Muscle layer of duodenum (tissue), 2 donors: ENCODE measurements around the gene PGBD2.
A peak's percentile ranks its signal among the peaks of the same experiment; 100 is the strongest.

ENCODE experiments used
- H3K27ac ChIP-seq: one replicate; pipeline ENCODE4 v1.7.0; 2013; ENCODE audit warnings: mild to moderate bottlenecking, low read length
- H3K27me3 ChIP-seq: one replicate; pipeline ENCODE4 v1.7.0; 2013; ENCODE audit warnings: low read depth, mild to moderate bottlenecking, control low read depth, low read length
- H3K36me3 ChIP-seq, 2 donors: one replicate each; pipeline ENCODE4 v1.7.0; 2013; ENCODE audit warnings: low read length in 2 of 2, control low read depth in 1 of 2, mild to moderate bottlenecking in 1 of 2; ENCODE audit not compliant: insufficient read depth in 2 of 2, control insufficient read depth in 1 of 2
- H3K4me1 ChIP-seq, 2 donors: one replicate each; pipeline ENCODE4 v1.7.0; 2013; ENCODE audit warnings: low read length in 2 of 2, mild to moderate bottlenecking in 2 of 2, control low read depth in 1 of 2, moderate library complexity in 1 of 2; ENCODE audit not compliant: insufficient read depth in 2 of 2, control insufficient read depth in 1 of 2
- H3K4me3 ChIP-seq, 2 donors: one replicate each; pipeline ENCODE4 v1.7.0; 2013; ENCODE audit warnings: low read length in 2 of 2, low read depth in 1 of 2, mild to moderate bottlenecking in 1 of 2
- H3K9me3 ChIP-seq, 2 donors: one replicate each; pipeline ENCODE4 v1.7.0; 2013; ENCODE audit warnings: low read length in 2 of 2, control low read depth in 1 of 2, mild to moderate bottlenecking in 1 of 2; ENCODE audit not compliant: control insufficient read depth in 1 of 2
- donor health status: healthy.

Gene PGBD2

GRCh38 chr1:248906009-248906752 lies at the start of gene PGBD2:
Gene PGBD2, plus strand, starts transcription at chr1:248906235. Its CDS starts 7,628 bp downstream, at chr1:248913863.
- H3K27me3 ChIP-seq: no peaks in the 10 kb centered on the region
- no peaks in the 10 kb centered on the region for H3K36me3 ChIP-seq
- H3K9me3 ChIP-seq: no peaks in the 10 kb centered on the region
- peak within 1 kb of the TSS; percentile 92 for H3K27ac ChIP-seq
- H3K4me3 ChIP-seq: peak within 1 kb of the TSS; percentile 72
- H3K4me1 ChIP-seq: peaks cover 8 to 19% of the 10 kb centered on the region in 2 donors

- H3K4me1 ChIP-seq: peaks cover 8 to 9% of the 10 kb centered on the region in 2 donors
- peaks cover 5 to 16% of the 10 kb centered on the region in 2 donors for H3K36me3 ChIP-seq
- H3K27me3 ChIP-seq: no peaks in the 10 kb centered on the region
- H3K4me3 ChIP-seq: no peak overlapping the region
- H3K27ac ChIP-seq: peak overlapping the region; percentile 30
- no peaks in the 10 kb centered on the region for H3K9me3 ChIP-seq
Measured at GRCh38 chr1:248857201-248857600, 48.8 kb upstream of the PGBD2 start.

- Histone ChIP-seq H3K4me1 (peaks cover 12% of the 10 kb centered on the region in 2 donors), H3K27ac (peak overlapping the region; percentile 30), H3K9me3 (no peaks in the 10 kb centered on the region), H3K27me3 (no peaks in the 10 kb centered on the region), H3K4me3 (peak overlapping the region; percentile 72 to 74), H3K36me3 (peaks cover 5 to 16% of the 10 kb centered on the region in 2 donors)
Measured at GRCh38 chr1:248857749-248858095, 48.3 kb upstream of the PGBD2 start.

- peaks cover 15 to 17% of the 10 kb centered on the region in 2 donors for H3K4me1 ChIP-seq
- no peaks in the 10 kb centered on the region for H3K9me3 ChIP-seq
- H3K27ac ChIP-seq: peak overlapping the region; percentile 95
- peak overlapping the region; percentile 72 to 74 for H3K4me3 ChIP-seq
- peaks cover 5 to 15% of the 10 kb centered on the region in 2 donors for H3K36me3 ChIP-seq
- no peaks in the 10 kb centered on the region for H3K27me3 ChIP-seq
Measured at GRCh38 chr1:248858096-248858890, 47.7 kb upstream of the PGBD2 start.

- no peaks in the 10 kb centered on the region for H3K9me3 ChIP-seq
- H3K36me3 ChIP-seq: peaks cover 0 to 8% of the 10 kb centered on the region in 2 donors
- peak within 1 kb of the TSS; percentile 74 to 93 for H3K4me3 ChIP-seq
- no peaks in the 10 kb centered on the region for H3K27me3 ChIP-seq
- peak within 1 kb of the TSS; percentile 95 for H3K27ac ChIP-seq
- peaks cover 15 to 24% of the 10 kb centered on the region in 2 donors for H3K4me1 ChIP-seq
Measured at GRCh38 chr1:248858891-248859889, 46.8 kb upstream of the PGBD2 start, which contains the start of gene ZNF692. Gene ZNF692, minus strand, starts transcription at chr1:248859085. Its CDS starts 776 bp downstream, at chr1:248858309.

GRCh38 chr1:248860007-248860406 lies 46.0 kb upstream of the PGBD2 start:
- Histone ChIP-seq H3K27ac (peak overlapping the region; percentile 95), H3K27me3 (no peaks in the 10 kb centered on the region), H3K4me3 (no peak overlapping the region), H3K9me3 (no peaks in the 10 kb centered on the region), H3K36me3 (peaks cover 0 to 8% of the 10 kb centered on the region in 2 donors), H3K4me1 (peaks cover 15 to 24% of the 10 kb centered on the region in 2 donors)

- H3K27me3 ChIP-seq: no peaks in the 10 kb centered on the region
- no peak overlapping the region for H3K27ac ChIP-seq
- H3K4me1 ChIP-seq: peaks cover 15 to 24% of the 10 kb centered on the region in 2 donors
- no peaks in the 10 kb centered on the region for H3K36me3 ChIP-seq
- H3K4me3 ChIP-seq: no peak overlapping the region
- no peaks in the 10 kb centered on the region for H3K9me3 ChIP-seq
Measured at GRCh38 chr1:248861616-248862015, 44.4 kb upstream of the PGBD2 start.

- Histone ChIP-seq H3K9me3 (no peaks in the 10 kb centered on the region), H3K4me1 (peaks cover 15 to 19% of the 10 kb centered on the region in 2 donors), H3K27ac (no peak overlapping the region), H3K4me3 (peak overlapping the region; percentile 76 to 79), H3K36me3 (no peaks in the 10 kb centered on the region), H3K27me3 (no peaks in the 10 kb centered on the region)
Measured at GRCh38 chr1:248862695-248862997, 43.4 kb upstream of the PGBD2 start.

GRCh38 chr1:248862998-248863881 lies 42.8 kb upstream of the PGBD2 start:
- H3K4me3 ChIP-seq: peak overlapping the region; percentile 76 to 79
- peaks cover 15% of the 10 kb centered on the region in 2 donors for H3K4me1 ChIP-seq
- no peaks in the 10 kb centered on the region for H3K27me3 ChIP-seq
- no peaks in the 10 kb centered on the region for H3K9me3 ChIP-seq
- H3K36me3 ChIP-seq: no peaks in the 10 kb centered on the region
- no peak overlapping the region for H3K27ac ChIP-seq

- Histone ChIP-seq H3K27ac (no peak overlapping the region), H3K9me3 (no peaks in the 10 kb centered on the region), H3K4me1 (no peaks in the 10 kb centered on the region), H3K4me3 (no peak overlapping the region), H3K36me3 (no peaks in the 10 kb centered on the region), H3K27me3 (no peaks in the 10 kb centered on the region)
Measured at GRCh38 chr1:248871837-248872401, 34.1 kb upstream of the PGBD2 start.
